HCT116 (cell line): Measurements from ENCODE around the gene PIGM. TPM values are rescaled to one million over a fixed set of nuclear protein-coding genes. Genes with fewer than 3 reads are reported as not detected.

Experiments
- ATAC-seq: fragments of 200-7000 bp; cut with Tn5 transposase; 2 replicates; pipeline ENCODE4 v1.9.1; 2020; ENCODE audit warnings: mild to moderate bottlenecking, moderate library complexity
- BruUV-seq: library from RNA; stranded (reverse); fragments of 400-500 nt; replicated peaks from 2 replicates; lab custom pipeline; 2021; lab: Mats Ljungman, UMichigan
- CTCF ChIA-PET: fragments of 300-600 bp; sonication (Branson Sonifier 250); formaldehyde crosslinking; loops from one replicate; lab custom pipeline; 2021; ENCODE audit warnings: antibody characterized with exemption; lab: Charles Lee
- POLR2A ChIA-PET: fragments of 300-600, 350-600 bp; sonication (Branson Sonifier 250); formaldehyde crosslinking; loops from one replicate; lab custom pipeline; 2021; ENCODE audit warnings: antibody characterized with exemption; lab: Charles Lee
- RAD21 ChIA-PET, 2 experiments: fragments of 300-600 bp; sonication (Branson Sonifier 250); formaldehyde crosslinking; loops; one replicate each; lab custom pipeline; 2023; ENCODE audit warnings: low total read pairs in 2 of 2; ENCODE audit not compliant: uncharacterized antibody in 2 of 2, unreplicated experiment in 2 of 2, low non-redundant PET in 1 of 2; lab: Charles Lee
- DNase-seq: peaks from one replicate; pipeline ENCODE4 v3.0.0-alpha.2; 2010; ENCODE audit warnings: low read depth, low spot score
- H2AFZ ChIP-seq: fragments of 200-600 bp; shearing (Covaris generic), sonication (generic); 2 replicates; pipeline ENCODE4 v1.6.1; 2017; ENCODE audit warnings: low read depth, mixed run types, mixed read lengths, antibody characterized with exemption, low read length; ENCODE audit not compliant: poor library complexity, severe bottlenecking
- H3K27ac ChIP-seq: 2 replicates; pipeline ENCODE4 v1.5.1; 2012; ENCODE audit warnings: low read depth, low read length
- H3K27me3 ChIP-seq: fragments of 200-600 bp; sonication (generic); 2 replicates; pipeline ENCODE4 v1.6.1; 2016; ENCODE audit warnings: mixed run types, low read length, mixed read lengths; ENCODE audit not compliant: insufficient read depth
- H3K36me3 ChIP-seq, 2 experiments: fragments of 200-500 bp in 1 of 2; fragments of 200-600 bp in 1 of 2; sonication (Bioruptor generic) in 1 of 2; sonication (generic) in 1 of 2; 2 replicates each; pipeline versions ENCODE4 v1.5.1 to v1.6.1; 2014 to 2016; ENCODE audit warnings: low read length in 2 of 2, inconsistent platforms in 1 of 2, mixed read lengths in 1 of 2, mixed run types in 1 of 2; ENCODE audit not compliant: insufficient read depth in 2 of 2, control insufficient read depth in 1 of 2
- H3K4me1 ChIP-seq, 2 experiments: fragments of 200-600 bp in 1 of 2; sonication (generic) in 1 of 2; 2 replicates each; pipeline versions ENCODE4 v1.5.1 to v1.6.1; 2012 to 2017; ENCODE audit warnings: low read length in 2 of 2, inconsistent platforms in 1 of 2, mild to moderate bottlenecking in 1 of 2, mixed read lengths in 1 of 2, mixed run types in 1 of 2, moderate library complexity in 1 of 2; ENCODE audit not compliant: insufficient read depth in 2 of 2, control insufficient read depth in 1 of 2
- H3K4me2 ChIP-seq: fragments of 200-600 bp; sonication (generic); 2 replicates; pipeline ENCODE4 v1.6.1; 2017; ENCODE audit warnings: mixed run types, low read length, mixed read lengths
- H3K4me3 ChIP-seq, 2 experiments: fragments of 200-600 bp in 1 of 2; sonication (generic) in 1 of 2; replicated peaks in 1 of 2; 2 replicates each; pipeline ENCODE4 v1.5.1; 2011 to 2016; ENCODE audit warnings: low read length in 2 of 2, control low read depth in 1 of 2, low read depth in 1 of 2, mild to moderate bottlenecking in 1 of 2, mixed read lengths in 1 of 2, mixed run types in 1 of 2
- H3K79me2 ChIP-seq: fragments of 200-600 bp; sonication (generic); 2 replicates; pipeline ENCODE4 v1.6.1; 2017; ENCODE audit warnings: mild to moderate bottlenecking, mixed run types, low read length, moderate library complexity, mixed read lengths; ENCODE audit not compliant: insufficient read depth
- H3K9ac ChIP-seq: fragments of 200-600 bp; sonication (generic); 2 replicates; pipeline ENCODE4 v1.6.1; 2016; ENCODE audit warnings: low read length, mixed read lengths
- H3K9me2 ChIP-seq: fragments of 200-600 bp; sonication (generic), shearing (Covaris generic); 2 replicates; pipeline ENCODE4 v1.6.1; 2017; ENCODE audit warnings: mixed run types, mild to moderate bottlenecking, moderate library complexity; ENCODE audit not compliant: insufficient read depth
- H3K9me3 ChIP-seq, 2 experiments: fragments of 200-500 bp in 1 of 2; fragments of 200-600 bp in 1 of 2; sonication (Bioruptor generic) in 1 of 2; sonication (generic) in 1 of 2; 2 replicates each; pipeline ENCODE4 v1.6.1; 2014 to 2017; ENCODE audit warnings: low read length in 2 of 2, mixed read lengths in 2 of 2, inconsistent platforms in 1 of 2, low read depth in 1 of 2, mild to moderate bottlenecking in 1 of 2, mixed run types in 1 of 2, moderate library complexity in 1 of 2; ENCODE audit not compliant: control insufficient read depth in 1 of 2, insufficient read depth in 1 of 2
- H4K20me1 ChIP-seq: fragments of 200-600 bp; sonication (generic), shearing (Covaris generic); 2 replicates; pipeline ENCODE4 v1.6.1; 2017; ENCODE audit warnings: mixed run types, mild to moderate bottlenecking, moderate library complexity; ENCODE audit not compliant: insufficient read depth
- CBX3 ChIP-seq: IDR thresholded peaks from 2 replicates; pipeline ENCODE4 v1.6.1; 2012; ENCODE audit warnings: low read depth
- CEBPB ChIP-seq: IDR thresholded peaks from 2 replicates; pipeline ENCODE4 v1.6.1; 2012; ENCODE audit warnings: low read depth
- CTCF ChIP-seq, 3 experiments: fragments of 200-600 bp in 1 of 3; sonication (generic) in 1 of 3; IDR thresholded peaks in 2 of 3; conservative IDR thresholded peaks in 1 of 3; 2 replicates each; pipeline ENCODE4 v1.5.1; 2012 to 2017; ENCODE audit warnings: low read depth in 2 of 3, low read length in 2 of 3, antibody characterized with exemption in 1 of 3, borderline replicate concordance in 1 of 3, control low read depth in 1 of 3, mild to moderate bottlenecking in 1 of 3, mixed read lengths in 1 of 3, mixed run types in 1 of 3, moderate library complexity in 1 of 3; ENCODE audit not compliant: insufficient read depth in 1 of 3
- ELF1 ChIP-seq: IDR thresholded peaks from 2 replicates; pipeline ENCODE4 v1.6.1; 2012; ENCODE audit warnings: low read depth, borderline replicate concordance
- EZH2 ChIP-seq: fragments of 200-600 bp; sonication (generic); IDR thresholded peaks from 2 replicates; pipeline ENCODE4 v1.6.1; 2017; ENCODE audit warnings: antibody characterized with exemption, mixed run types
- EZH2phosphoT487 ChIP-seq: fragments of 200-600 bp; IDR thresholded peaks from 2 replicates; pipeline ENCODE4 v1.6.1; 2018; ENCODE audit warnings: antibody characterized with exemption, borderline replicate concordance
- FOSL1 ChIP-seq: IDR thresholded peaks from 2 replicates; pipeline ENCODE4 v1.6.1; 2012; ENCODE audit warnings: low read depth
- JUND ChIP-seq: IDR thresholded peaks from 2 replicates; pipeline ENCODE4 v1.6.1; 2012
- MAX ChIP-seq: IDR thresholded peaks from 2 replicates; pipeline ENCODE4 v1.6.1; 2012
- POLR2A ChIP-seq: IDR thresholded peaks from 2 replicates; pipeline ENCODE4 v1.7.0; 2011; ENCODE audit warnings: borderline replicate concordance; ENCODE audit not compliant: insufficient read depth, insufficient read length; ENCODE audit errors: extremely low read depth
- SIN3A ChIP-seq: IDR thresholded peaks from 2 replicates; pipeline ENCODE4 v1.6.1; 2012; ENCODE audit warnings: low read depth
- SRF ChIP-seq: IDR thresholded peaks from 2 replicates; pipeline ENCODE4 v1.6.1; 2012; ENCODE audit warnings: low read depth
- ZFX ChIP-seq: fragments of 450-650 bp; IDR thresholded peaks from 2 replicates; pipeline ENCODE4 v1.6.1; 2017
- intact Hi-C: fragments of 100-400 bp; cut with micrococcal nuclease; formaldehyde crosslinking; loops from 2 replicates; pipeline ENCODE4 v1.10.0; 2022
- total RNA-seq: library from RNA; stranded (reverse); gene quantifications from one replicate; pipeline ENCODE4 v1.2.1, GENCODE V29; 2021; ENCODE audit not compliant: unreplicated experiment

The PIGM gene
- total RNA-seq, 1 experiment from 2014 or later = 4.1 TPM

GRCh38 chr1:160020196-160020595 lies 11.6 kb downstream of the PIGM start:
- intact Hi-C loops = no loop called here
- CTCF ChIA-PET = interaction anchor here (6.2 kb wide), 1 partner anchor 13 kb away, joined by 52 read pairs; no protein-coding TSS in a partner anchor
- H3K4me3 ChIP-seq = no peak overlapping the region
- H3K36me3 ChIP-seq = no peaks in the 10 kb centered on the region
- H3K9me3 ChIP-seq = no peaks in the 10 kb centered on the region
- no peak for ATAC-seq
- TF ChIP-seq SIN3A (no peak), ZFX (no peak), POLR2A (no peak), ELF1 (no peak), EZH2phosphoT487 (no peak), CBX3 (no peak), CTCF (IDR thresholded peaks at IDR 0.05 in 2 of 3, conservative IDR thresholded peaks at IDR 0.05 in 1 of 3; ENCODE audit: borderline replicate concordance in 1 of 3, insufficient read depth in 1 of 3, low read depth in 2 of 3, low read length in 2 of 3) (no peak), MAX (no peak), FOSL1 (no peak), SRF (no peak), EZH2 (no peak), CEBPB (no peak), JUND (no peak)
- TF ChIP-seq, all 23 proteins: peak for 0
- no peaks in the 10 kb centered on the region for H3K79me2 ChIP-seq
- H3K9ac ChIP-seq = no peak overlapping the region
- POLR2A ChIA-PET = no interaction called here
- BruUV-seq = no TSS peak
- RAD21 ChIA-PET = no interaction called here
- no peaks in the 10 kb centered on the region for H3K9me2 ChIP-seq
- H3K4me1 ChIP-seq = peaks cover 0 to 6% of the 10 kb centered on the region in 2 experiments; a peak in 1 of 4 replicates
- H3K27me3 ChIP-seq = no peaks in the 10 kb centered on the region
- no peak for DNase-seq
- no peaks in the 10 kb centered on the region for H4K20me1 ChIP-seq
- no peak overlapping the region for H3K27ac ChIP-seq
- no peak overlapping the region for H3K4me2 ChIP-seq
- no peak overlapping the region for H2AFZ ChIP-seq
